GM19099 (cell line): ENCODE results near the gene MAPK7.

Experiments used
- POLR2A ChIP-seq: IDR thresholded peaks from 3 replicates; pipeline ENCODE4 v1.6.1; 2011; ENCODE audit warnings: low read depth; ENCODE audit not compliant: insufficient read length; ENCODE audit errors: extremely low read depth

Gene MAPK7

DNA sequence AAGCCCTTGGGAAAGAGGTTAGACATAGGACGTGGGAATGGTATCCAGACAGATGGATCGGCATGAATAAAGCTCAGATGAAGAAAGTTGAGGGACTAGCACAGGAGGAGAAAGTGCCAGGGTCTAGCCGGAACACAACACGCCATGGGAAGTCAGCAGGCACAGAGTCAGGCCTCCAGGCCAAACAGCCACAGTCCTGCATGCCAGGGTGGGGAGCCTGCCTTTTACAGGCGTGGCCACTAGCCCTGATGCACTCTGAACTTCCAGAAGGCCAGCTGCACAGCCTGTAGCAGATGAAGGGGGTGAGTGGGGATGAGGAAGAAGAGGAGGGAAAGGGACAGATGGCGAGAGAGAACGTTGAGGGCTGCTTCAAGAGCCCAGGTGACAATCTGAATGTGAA lies 20.9 kb upstream of the MAPK7 start:
- TF ChIP-seq POLR2A: no peak

DNA sequence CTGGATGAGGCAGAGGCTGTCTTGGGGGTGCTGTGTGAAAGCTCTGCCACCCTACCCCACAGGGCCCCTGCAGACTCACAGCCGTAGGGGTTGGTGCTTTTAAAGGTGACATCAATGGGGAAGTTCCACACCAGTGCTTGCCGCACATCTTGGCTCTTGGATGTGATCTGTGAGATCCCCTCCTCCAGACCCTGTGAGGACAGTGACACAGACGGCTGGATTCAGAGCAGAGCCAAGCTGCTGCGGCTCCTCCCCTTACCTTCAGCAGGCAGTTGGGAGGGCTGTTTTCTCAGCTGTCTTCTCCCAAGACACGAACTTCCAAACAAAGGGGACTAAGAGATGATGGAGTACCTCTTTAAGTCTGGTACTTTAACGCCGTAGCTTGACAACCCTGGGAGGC lies 20.5 kb upstream of the MAPK7 start:
- TF ChIP-seq POLR2A: no peak

DNA sequence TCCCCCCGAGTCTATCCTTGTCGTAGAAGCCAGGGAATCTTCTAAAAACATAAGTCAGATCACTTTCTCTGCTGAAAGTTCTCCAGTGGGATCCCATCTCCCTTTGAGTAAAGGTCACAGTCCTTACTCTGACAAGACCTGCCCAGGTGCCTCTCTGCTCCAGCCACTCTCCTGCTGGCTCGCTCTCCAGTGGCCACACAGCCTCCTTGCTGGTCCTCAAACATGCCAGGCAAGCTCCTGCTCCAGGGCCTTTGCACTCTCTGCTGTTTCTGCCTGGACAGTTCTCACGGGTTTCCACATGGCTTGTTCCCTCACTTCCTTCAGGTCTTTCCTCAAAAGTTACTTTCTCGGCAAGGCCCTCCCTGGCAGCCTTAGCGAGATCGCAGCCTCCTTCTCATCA lies 19.1 kb upstream of the MAPK7 start:
- TF ChIP-seq POLR2A: no peak

- no peak for TF ChIP-seq POLR2A
These were observed 18.4 kb upstream of the MAPK7 start for GRCh38 chr17:19359856-19360255.

GRCh38 chr17:19360772-19361171 lies 17.5 kb upstream of the MAPK7 start:
- TF ChIP-seq POLR2A: no peak

GRCh38 chr17:19361326-19361725 lies 17.0 kb upstream of the MAPK7 start:
- TF ChIP-seq POLR2A: no peak

- TF ChIP-seq POLR2A: no peak
These were observed 16.4 kb upstream of the MAPK7 start for GRCh38 chr17:19361944-19362276.

DNA sequence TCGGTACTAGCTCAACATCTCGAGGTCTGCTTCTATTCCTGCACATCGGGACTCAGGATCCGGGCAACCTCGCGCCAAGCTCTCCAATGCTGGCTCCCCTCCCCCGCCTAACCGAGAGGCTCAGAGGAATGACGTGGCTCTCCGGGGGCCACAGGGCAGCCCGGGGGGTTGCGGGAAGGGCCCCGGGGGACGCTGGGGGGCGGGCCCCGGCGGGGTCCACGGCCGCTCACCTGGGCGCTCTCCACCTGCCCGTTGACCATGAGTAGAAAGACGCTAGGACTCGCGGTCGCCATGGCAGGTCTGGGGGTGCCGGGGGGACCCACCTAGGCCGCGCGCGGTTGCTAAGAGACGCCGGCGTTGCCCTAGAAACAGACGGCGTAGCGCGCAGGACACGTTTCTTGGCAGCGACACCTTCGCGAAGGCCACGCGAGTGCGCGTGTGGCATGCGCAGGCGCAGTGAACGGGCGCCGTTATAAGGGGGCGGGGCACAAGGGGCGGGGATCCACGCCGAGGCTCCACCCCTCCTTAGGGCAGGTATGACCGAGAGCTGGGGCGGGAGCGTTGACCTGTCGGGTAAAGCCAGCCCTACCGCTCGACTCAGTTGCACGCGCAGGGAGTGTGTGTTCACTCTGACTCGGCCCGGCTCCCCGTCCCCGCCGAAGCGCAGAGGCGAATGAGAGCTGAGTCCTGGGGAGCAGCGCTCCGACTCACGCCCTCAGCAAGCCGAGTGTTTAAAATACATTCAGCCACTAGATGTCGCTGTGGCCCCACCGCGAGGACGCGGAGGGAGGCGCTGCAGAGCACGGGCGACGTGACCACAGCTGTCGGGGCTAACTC lies 15.8 kb upstream of the MAPK7 start, which contains the start of gene B9D1:
TSS of gene B9D1 (minus strand) at position 447 of the 837 bp plus-strand sequence. CDS start at position 293, 154 bp downstream.
- no peak for TF ChIP-seq POLR2A

DNA sequence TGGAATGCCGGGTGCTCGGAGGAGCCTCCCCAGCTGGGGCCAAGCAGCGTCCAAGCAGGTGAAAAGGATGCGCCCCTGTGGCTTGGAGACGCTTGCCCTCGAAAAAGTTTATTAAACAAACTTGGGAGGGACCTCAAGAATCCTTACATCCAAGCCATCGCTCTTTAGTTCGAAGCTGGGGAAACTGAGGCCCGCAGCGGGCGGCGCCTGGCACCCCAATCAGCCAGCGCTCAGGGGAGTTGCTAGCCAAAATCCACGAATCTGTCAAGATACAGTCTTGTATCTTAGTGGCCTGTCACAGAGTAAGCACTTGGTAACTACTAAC lies 15.2 kb upstream of the MAPK7 start:
- no peak for TF ChIP-seq POLR2A

GRCh38 chr17:19363460-19364035 lies 14.8 kb upstream of the MAPK7 start:
- TF ChIP-seq POLR2A: no peak

DNA sequence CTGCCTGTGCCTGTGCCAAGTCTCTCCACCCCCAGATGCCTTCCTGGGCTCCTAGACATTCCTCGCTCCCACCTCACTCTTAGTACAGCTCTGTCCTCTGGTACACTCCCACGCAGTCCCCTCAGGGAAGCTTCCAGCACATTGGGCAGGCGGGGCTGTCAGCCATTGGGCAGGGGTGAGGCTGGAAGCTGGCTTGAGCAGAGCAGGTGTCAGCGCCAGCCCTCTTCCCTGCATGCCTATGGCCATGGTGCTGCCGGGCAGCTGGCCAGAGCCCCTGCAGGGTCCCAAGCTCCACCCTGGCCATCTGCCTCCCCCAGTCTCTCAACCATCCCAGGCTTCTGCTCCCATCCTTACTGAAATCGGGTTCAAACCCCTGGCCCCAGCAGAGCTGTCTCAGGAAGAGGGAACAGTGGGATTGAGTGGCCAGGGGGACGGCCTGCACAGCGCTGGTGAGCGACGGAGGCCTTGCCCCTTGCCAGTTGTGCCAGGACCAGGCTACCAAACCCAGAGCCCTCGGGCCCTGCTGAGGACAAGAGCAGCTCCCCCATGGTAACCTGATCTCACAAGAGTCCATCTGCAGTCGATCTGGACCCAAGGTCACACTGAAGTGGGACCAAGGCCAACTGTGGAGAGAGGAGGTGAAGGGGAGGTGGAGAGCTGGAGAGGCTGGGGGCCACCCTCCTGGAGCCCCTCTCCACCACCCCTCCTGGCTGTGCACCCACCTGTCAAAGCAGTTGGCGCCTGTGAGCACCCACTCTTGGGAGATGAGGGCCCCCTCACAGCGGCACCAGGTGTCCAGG lies 13.4 kb upstream of the MAPK7 start:
- TF ChIP-seq POLR2A: no peak

DNA sequence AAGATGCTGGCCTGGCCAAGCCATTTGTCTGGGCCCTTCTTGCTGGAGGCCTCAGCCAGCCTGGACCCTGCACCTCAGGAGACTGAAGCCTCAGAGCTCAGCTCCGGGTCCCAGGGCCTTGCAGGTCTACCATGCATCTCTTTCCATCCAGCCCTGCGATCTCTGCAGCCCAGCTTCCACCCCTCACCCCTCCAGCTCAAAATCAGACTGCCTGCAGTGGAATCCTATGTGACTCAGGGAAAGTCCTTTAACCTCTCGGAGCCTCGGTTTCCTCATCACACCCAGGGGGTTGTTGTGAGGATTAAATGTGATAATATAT lies 12.8 kb upstream of the MAPK7 start:
- no peak for TF ChIP-seq POLR2A

GRCh38 chr17:19365833-19366636 lies 12.3 kb upstream of the MAPK7 start:
- no peak for TF ChIP-seq POLR2A

GRCh38 chr17:19366637-19366972 lies 11.7 kb upstream of the MAPK7 start:
- no peak for TF ChIP-seq POLR2A

DNA sequence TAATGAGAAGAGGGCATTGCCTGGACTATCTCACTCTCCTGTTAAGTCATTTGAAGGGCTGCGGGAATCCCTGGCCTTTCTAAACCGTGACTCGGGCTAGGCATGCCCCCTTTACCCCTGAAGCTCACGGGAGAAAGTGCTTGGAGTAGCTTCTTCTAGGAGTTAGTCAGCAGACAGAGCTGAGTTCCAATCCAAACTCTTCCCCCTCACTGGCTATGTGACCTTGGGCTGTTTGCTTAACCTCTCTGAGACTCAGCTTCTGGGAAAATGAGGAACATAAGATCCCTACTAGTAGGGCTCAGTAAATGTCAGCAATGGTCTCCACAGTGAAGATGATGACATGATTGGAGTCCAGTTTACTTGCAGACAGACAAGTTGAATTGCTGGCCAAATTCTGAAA lies 10.1 kb upstream of the MAPK7 start:
- no peak for TF ChIP-seq POLR2A

GRCh38 chr17:19369107-19369778 lies 9.1 kb upstream of the MAPK7 start:
- no peak for TF ChIP-seq POLR2A
